ENCODE results near the gene BHLHA15. TPM values are rescaled to one million over a fixed set of nuclear protein-coding genes. Genes with fewer than 3 reads are reported as not detected.

Gene BHLHA15
- total RNA-seq, 1 experiment from 2014 or later, result 5.2 TPM

DNA sequence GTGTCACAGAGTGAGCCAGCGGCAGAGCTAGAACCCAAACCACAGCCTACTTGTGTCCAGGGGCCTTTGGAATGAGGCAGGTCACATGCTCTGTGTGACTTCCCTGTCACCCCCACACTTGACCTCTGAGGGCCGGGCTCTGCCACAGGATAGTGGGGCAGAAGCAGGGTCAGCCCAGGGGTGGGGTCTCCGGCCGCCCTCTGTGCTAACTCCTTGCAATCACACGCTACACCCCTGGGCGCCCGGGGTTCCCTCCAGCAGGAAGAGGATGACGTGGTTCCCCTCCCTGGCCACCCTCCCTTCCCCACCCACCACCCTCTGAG is 21.0 kb downstream of the BHLHA15 start:
- CTCF ChIA-PET, result no interaction called here
- Histone ChIP-seq H3K9ac (ENCODE audit: low read length) (no peak overlapping the region), H2AFZ (ENCODE audit: low read depth, low read length, poor library complexity, severe bottlenecking) (no peak overlapping the region), H3K9me2 (ENCODE audit: insufficient read depth) (no peaks in the 10 kb centered on the region), H3K27me3 (ENCODE audit: insufficient read depth, low read length) (no peaks in the 10 kb centered on the region), H3K4me1 (ENCODE audit: control insufficient read depth in 1 of 2, insufficient read depth in 2 of 2, low read length in 2 of 2) (no peaks in the 10 kb centered on the region), H3K4me2 (ENCODE audit: low read length) (no peak overlapping the region), H4K20me1 (ENCODE audit: insufficient read depth) (no peaks in the 10 kb centered on the region), H3K36me3 (ENCODE audit: control insufficient read depth in 1 of 2, insufficient read depth in 2 of 2, low read length in 2 of 2) (no peaks in the 10 kb centered on the region), H3K27ac (ENCODE audit: low read depth, low read length) (no peak overlapping the region), H3K79me2 (ENCODE audit: insufficient read depth, low read length) (no peaks in the 10 kb centered on the region), H3K9me3 (ENCODE audit: control insufficient read depth in 1 of 2, insufficient read depth in 1 of 2, low read depth in 1 of 2, low read length in 2 of 2) (no peaks in the 10 kb centered on the region), H3K4me3 (replicated peaks in 1 of 2; ENCODE audit: low read depth in 1 of 2, low read length in 2 of 2) (no peak overlapping the region)
- intact Hi-C loops (cut with micrococcal nuclease), result no loop called here
- POLR2A ChIA-PET, result no interaction called here
- RAD21 ChIA-PET (ENCODE audit: low non-redundant PET in 1 of 2, low total read pairs in 2 of 2, uncharacterized antibody in 2 of 2, unreplicated experiment in 2 of 2), result no interaction called here
- DNase-seq (ENCODE audit: low read depth, low spot score) (no peak), ATAC-seq (no peak)
- TF ChIP-seq SIN3A (IDR thresholded peaks at IDR 0.05; ENCODE audit: low read depth), result no peak
- no peak for TF ChIP-seq POLR2AphosphoS5 (IDR thresholded peaks at IDR 0.05; ENCODE audit: low read depth, low read length)
- TF ChIP-seq, protein P1, sequence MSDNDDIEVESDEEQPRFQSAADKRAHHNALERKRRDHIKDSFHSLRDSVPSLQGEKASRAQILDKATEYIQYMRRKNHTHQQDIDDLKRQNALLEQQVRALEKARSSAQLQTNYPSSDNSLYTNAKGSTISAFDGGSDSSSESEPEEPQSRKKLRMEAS (IDR thresholded peaks at IDR 0.05), result no peak
- TF ChIP-seq EGR1 (IDR thresholded peaks at IDR 0.05; ENCODE audit: low read depth), result no peak
- no peak for TF ChIP-seq ZNF274 (IDR thresholded peaks at IDR 0.05; ENCODE audit: low read depth, low read length)
- no peak for TF ChIP-seq POLR2A (IDR thresholded peaks at IDR 0.05; ENCODE audit: borderline replicate concordance, extremely low read depth, insufficient read depth, insufficient read length)
- no peak for TF ChIP-seq CEBPB (IDR thresholded peaks at IDR 0.05; ENCODE audit: low read depth)
- no peak for TF ChIP-seq ELF1 (IDR thresholded peaks at IDR 0.05; ENCODE audit: borderline replicate concordance, low read depth)
- TF ChIP-seq RAD21 (IDR thresholded peaks at IDR 0.05; ENCODE audit: low read depth), result no peak
- TF ChIP-seq JUND (IDR thresholded peaks at IDR 0.05), result no peak
- no peak for TF ChIP-seq EZH2phosphoT487 (IDR thresholded peaks at IDR 0.05; ENCODE audit: borderline replicate concordance)
- TF ChIP-seq, protein P2, sequence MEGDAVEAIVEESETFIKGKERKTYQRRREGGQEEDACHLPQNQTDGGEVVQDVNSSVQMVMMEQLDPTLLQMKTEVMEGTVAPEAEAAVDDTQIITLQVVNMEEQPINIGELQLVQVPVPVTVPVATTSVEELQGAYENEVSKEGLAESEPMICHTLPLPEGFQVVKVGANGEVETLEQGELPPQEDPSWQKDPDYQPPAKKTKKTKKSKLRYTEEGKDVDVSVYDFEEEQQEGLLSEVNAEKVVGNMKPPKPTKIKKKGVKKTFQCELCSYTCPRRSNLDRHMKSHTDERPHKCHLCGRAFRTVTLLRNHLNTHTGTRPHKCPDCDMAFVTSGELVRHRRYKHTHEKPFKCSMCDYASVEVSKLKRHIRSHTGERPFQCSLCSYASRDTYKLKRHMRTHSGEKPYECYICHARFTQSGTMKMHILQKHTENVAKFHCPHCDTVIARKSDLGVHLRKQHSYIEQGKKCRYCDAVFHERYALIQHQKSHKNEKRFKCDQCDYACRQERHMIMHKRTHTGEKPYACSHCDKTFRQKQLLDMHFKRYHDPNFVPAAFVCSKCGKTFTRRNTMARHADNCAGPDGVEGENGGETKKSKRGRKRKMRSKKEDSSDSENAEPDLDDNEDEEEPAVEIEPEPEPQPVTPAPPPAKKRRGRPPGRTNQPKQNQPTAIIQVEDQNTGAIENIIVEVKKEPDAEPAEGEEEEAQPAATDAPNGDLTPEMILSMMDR (IDR thresholded peaks at IDR 0.05 in 2 of 3, conservative IDR thresholded peaks at IDR 0.05 in 1 of 3; ENCODE audit: borderline replicate concordance in 1 of 3, insufficient read depth in 1 of 3, low read depth in 2 of 3, low read length in 2 of 3), result no peak
- no peak for TF ChIP-seq YY1 (IDR thresholded peaks at IDR 0.05; ENCODE audit: extremely low read depth, insufficient replicate concordance, low read depth, low read length)
- TF ChIP-seq EZH2 (IDR thresholded peaks at IDR 0.05), result no peak
- TF ChIP-seq, protein P3, sequence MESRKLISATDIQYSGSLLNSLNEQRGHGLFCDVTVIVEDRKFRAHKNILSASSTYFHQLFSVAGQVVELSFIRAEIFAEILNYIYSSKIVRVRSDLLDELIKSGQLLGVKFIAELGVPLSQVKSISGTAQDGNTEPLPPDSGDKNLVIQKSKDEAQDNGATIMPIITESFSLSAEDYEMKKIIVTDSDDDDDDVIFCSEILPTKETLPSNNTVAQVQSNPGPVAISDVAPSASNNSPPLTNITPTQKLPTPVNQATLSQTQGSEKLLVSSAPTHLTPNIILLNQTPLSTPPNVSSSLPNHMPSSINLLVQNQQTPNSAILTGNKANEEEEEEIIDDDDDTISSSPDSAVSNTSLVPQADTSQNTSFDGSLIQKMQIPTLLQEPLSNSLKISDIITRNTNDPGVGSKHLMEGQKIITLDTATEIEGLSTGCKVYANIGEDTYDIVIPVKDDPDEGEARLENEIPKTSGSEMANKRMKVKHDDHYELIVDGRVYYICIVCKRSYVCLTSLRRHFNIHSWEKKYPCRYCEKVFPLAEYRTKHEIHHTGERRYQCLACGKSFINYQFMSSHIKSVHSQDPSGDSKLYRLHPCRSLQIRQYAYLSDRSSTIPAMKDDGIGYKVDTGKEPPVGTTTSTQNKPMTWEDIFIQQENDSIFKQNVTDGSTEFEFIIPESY (IDR thresholded peaks at IDR 0.05; ENCODE audit: extremely low read depth, insufficient replicate concordance, low read length), result no peak
- no peak for TF ChIP-seq SP1 (IDR thresholded peaks at IDR 0.05; ENCODE audit: low read depth)
- TF ChIP-seq FOSL1 (IDR thresholded peaks at IDR 0.05; ENCODE audit: low read depth), result no peak
- BruUV-seq (replicated peaks), result no TSS peak
